ENCODE results near the gene OSBPL7. TPM values are rescaled to one million over a fixed set of nuclear protein-coding genes. Genes with fewer than 3 reads are reported as not detected.

OSBPL7 gene
- total RNA-seq, 1 donor from 2014 or later, result 5.6 TPM

GRCh38 chr17:47808036-47808829, 13.4 kb downstream of the OSBPL7 start:
- H3K9me3 ChIP-seq, result no peaks in the 10 kb centered on the region
- H3K27me3 ChIP-seq, result no peaks in the 10 kb centered on the region
- TF ChIP-seq, protein P1, sequence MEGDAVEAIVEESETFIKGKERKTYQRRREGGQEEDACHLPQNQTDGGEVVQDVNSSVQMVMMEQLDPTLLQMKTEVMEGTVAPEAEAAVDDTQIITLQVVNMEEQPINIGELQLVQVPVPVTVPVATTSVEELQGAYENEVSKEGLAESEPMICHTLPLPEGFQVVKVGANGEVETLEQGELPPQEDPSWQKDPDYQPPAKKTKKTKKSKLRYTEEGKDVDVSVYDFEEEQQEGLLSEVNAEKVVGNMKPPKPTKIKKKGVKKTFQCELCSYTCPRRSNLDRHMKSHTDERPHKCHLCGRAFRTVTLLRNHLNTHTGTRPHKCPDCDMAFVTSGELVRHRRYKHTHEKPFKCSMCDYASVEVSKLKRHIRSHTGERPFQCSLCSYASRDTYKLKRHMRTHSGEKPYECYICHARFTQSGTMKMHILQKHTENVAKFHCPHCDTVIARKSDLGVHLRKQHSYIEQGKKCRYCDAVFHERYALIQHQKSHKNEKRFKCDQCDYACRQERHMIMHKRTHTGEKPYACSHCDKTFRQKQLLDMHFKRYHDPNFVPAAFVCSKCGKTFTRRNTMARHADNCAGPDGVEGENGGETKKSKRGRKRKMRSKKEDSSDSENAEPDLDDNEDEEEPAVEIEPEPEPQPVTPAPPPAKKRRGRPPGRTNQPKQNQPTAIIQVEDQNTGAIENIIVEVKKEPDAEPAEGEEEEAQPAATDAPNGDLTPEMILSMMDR (IDR thresholded peaks at IDR 0.05), result no peak
- TF ChIP-seq POLR2AphosphoS5 (IDR thresholded peaks at IDR 0.05; ENCODE audit: insufficient read depth in 1 of 2, low read depth in 1 of 2), result no peak
- TF ChIP-seq POLR2A (IDR thresholded peaks at IDR 0.05), result no peak
- intact Hi-C loops (cut with DNase I), result no loop called here
- H3K36me3 ChIP-seq, result peaks cover 0 to 16% of the 10 kb centered on the region in 2 donors
- H3K27ac ChIP-seq, result no peak overlapping the region
- H3K4me3 ChIP-seq, result no peak overlapping the region
- peaks cover 15% of the 10 kb centered on the region for H3K4me1 ChIP-seq
- no peak for DNase-seq (ENCODE audit: extremely low spot score in 2 of 2)

DNA sequence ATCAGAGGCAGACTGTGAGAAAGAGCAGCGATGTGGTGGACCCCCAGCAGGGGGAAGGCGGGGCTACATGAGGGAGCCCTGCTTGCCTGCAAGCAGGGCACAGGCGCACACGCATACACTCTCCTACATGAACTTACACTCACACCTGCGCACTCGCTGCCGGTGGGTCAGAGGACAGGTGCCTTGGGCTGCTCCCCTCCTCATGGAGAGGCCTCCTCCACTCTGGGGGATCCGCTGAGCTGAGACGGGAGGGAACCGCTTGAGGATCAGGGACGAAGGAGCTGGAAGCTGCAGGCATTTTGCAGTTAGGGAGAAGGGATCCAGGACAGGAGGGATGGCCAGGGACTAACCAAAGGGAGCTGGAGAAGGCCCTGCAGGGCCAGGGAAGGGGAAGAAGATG, 14.2 kb downstream of the OSBPL7 start:
- Histone ChIP-seq H3K27ac (no peak overlapping the region), H3K9me3 (no peaks in the 10 kb centered on the region), H3K4me3 (no peak overlapping the region), H3K27me3 (no peaks in the 10 kb centered on the region), H3K4me1 (peaks cover 15% of the 10 kb centered on the region), H3K36me3 (peaks cover 0 to 16% of the 10 kb centered on the region in 2 donors)
- TF ChIP-seq, protein P1 (IDR thresholded peaks at IDR 0.05), result no peak
- TF ChIP-seq POLR2AphosphoS5 (IDR thresholded peaks at IDR 0.05; ENCODE audit: insufficient read depth in 1 of 2, low read depth in 1 of 2), result no peak
- no peak for TF ChIP-seq POLR2A (IDR thresholded peaks at IDR 0.05)
- no peak for DNase-seq (ENCODE audit: extremely low spot score in 2 of 2)
- intact Hi-C loops (cut with DNase I), result no loop called here

GRCh38 chr17:47806913-47807255, 14.7 kb downstream of the OSBPL7 start:
- no peaks in the 10 kb centered on the region for H3K27me3 ChIP-seq
- intact Hi-C loops (cut with DNase I), result no loop called here
- H3K9me3 ChIP-seq, result no peaks in the 10 kb centered on the region
- peaks cover 0 to 16% of the 10 kb centered on the region in 2 donors for H3K36me3 ChIP-seq
- peaks cover 15% of the 10 kb centered on the region for H3K4me1 ChIP-seq
- TF ChIP-seq, protein P1 (IDR thresholded peaks at IDR 0.05), result no peak
- TF ChIP-seq POLR2AphosphoS5 (IDR thresholded peaks at IDR 0.05; ENCODE audit: insufficient read depth in 1 of 2, low read depth in 1 of 2), result no peak
- no peak for TF ChIP-seq POLR2A (IDR thresholded peaks at IDR 0.05)
- H3K27ac ChIP-seq, result no peak overlapping the region
- peak in 1 of 2 donors; percentile 25 for DNase-seq (ENCODE audit: extremely low spot score in 2 of 2)
- no peak overlapping the region for H3K4me3 ChIP-seq

DNA sequence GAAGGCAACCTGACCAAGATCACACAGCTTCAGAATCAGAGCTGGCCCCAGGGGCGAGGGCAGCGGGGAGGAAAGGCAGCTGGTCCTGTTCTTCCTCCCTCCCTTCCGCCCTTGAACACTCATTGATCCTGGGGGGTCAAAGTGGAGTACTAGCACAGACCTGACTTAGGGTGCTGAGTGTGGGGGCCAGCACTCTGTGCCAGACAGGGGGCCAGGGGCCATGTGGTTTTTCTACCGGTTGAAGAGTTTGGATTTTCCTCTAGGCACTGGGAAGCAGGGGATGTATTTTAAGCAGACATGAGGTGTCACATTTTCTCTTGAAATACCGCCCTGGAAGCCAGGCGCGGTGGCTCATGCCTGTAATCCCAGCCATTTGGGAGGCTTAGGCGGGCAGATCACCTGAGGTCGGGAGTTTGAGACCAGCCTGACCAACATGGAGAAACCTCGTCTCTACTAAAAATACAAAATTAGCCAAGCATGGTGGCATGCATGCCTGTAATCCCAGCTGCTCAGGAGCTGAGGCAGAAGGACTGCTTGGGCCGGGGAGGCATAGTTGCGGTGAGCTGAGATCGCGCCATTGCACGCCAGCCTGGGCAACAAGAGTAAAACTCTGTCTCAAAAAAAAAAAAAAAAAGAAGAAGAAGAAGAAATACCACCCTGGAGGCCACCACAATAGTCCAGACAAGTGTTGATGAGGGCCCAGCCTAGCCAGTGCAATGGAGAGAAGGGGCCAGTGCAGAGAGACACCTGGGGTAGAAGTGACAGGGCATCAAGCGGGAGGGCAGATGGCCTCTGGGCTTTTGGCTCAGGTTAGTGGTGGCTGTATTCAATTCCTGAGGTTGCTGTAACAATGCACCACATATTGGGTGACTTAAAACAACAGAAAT, 15.3 kb downstream of the OSBPL7 start:
- TF ChIP-seq, protein P1 (IDR thresholded peaks at IDR 0.05), result no peak
- no peak for TF ChIP-seq POLR2AphosphoS5 (IDR thresholded peaks at IDR 0.05; ENCODE audit: insufficient read depth in 1 of 2, low read depth in 1 of 2)
- TF ChIP-seq POLR2A (IDR thresholded peaks at IDR 0.05), result no peak
- intact Hi-C loops (cut with DNase I), result no loop called here
- peaks cover 0 to 16% of the 10 kb centered on the region in 2 donors for H3K36me3 ChIP-seq
- H3K4me3 ChIP-seq, result no peak overlapping the region
- no peaks in the 10 kb centered on the region for H3K27me3 ChIP-seq
- no peaks in the 10 kb centered on the region for H3K9me3 ChIP-seq
- DNase-seq (ENCODE audit: extremely low spot score in 2 of 2), result peak; percentile 43 to 70
- H3K27ac ChIP-seq, result no peak overlapping the region
- peaks cover 15% of the 10 kb centered on the region for H3K4me1 ChIP-seq
